ENCODE data around the gene ZNF219. TPM values are rescaled to one million over a fixed set of nuclear protein-coding genes. Genes with fewer than 3 reads are reported as not detected.

Gene ZNF219
- polyA plus RNA-seq, 10 donors, result 12.9 to 18.7 (median 16.2) TPM

- peak; percentile 65 to 87 (median 83) for DNase-seq
Observed at GRCh38 chr14:21087294-21088091, 11.0 kb downstream of the ZNF219 start.

GRCh38 chr14:21086908-21087293 lies 11.6 kb downstream of the ZNF219 start:
- no peak for DNase-seq

DNA sequence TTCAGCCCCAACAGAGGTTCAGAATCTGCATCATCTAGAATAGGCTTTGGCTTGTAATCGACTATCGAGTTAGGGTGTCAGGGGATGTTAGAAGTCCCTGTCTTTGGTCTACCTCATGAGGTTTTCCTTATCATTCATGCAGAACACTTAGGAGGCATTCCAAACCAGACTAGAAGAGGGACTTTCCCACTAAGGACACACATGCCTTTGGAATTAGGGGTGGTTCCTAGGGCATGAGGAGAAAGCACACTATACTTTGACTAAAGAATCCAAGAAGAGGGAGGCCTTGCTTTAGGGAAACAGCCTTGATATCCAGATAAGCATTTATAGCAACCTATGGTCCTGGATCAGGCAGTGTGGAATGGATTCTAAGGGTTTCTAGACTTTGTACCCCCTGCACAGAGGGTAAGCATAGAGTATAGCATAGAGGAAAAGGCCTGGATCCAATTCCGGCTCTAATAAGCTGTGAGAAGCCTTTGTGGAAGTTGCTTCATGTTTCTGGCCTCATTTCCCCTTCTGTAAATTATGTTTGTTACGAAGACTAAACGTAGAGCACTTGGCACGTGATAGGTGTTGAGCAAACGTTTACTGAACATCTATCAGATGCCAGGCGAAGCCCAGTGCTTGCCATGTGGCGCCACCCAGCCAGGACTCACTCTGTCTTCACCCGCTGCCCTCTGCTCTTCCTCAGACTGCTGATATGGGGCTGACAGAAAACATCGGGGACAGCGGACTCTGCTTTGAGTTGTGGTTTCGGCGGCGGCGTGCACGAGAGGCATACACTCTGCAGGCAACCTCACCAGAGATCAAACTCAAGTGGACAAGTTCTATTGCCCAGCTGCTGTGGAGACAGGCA lies 13.2 kb downstream of the ZNF219 start:
- no peak for DNase-seq

- no peak for DNase-seq
Observed at GRCh38 chr14:21084396-21084795, 14.1 kb downstream of the ZNF219 start.

DNA sequence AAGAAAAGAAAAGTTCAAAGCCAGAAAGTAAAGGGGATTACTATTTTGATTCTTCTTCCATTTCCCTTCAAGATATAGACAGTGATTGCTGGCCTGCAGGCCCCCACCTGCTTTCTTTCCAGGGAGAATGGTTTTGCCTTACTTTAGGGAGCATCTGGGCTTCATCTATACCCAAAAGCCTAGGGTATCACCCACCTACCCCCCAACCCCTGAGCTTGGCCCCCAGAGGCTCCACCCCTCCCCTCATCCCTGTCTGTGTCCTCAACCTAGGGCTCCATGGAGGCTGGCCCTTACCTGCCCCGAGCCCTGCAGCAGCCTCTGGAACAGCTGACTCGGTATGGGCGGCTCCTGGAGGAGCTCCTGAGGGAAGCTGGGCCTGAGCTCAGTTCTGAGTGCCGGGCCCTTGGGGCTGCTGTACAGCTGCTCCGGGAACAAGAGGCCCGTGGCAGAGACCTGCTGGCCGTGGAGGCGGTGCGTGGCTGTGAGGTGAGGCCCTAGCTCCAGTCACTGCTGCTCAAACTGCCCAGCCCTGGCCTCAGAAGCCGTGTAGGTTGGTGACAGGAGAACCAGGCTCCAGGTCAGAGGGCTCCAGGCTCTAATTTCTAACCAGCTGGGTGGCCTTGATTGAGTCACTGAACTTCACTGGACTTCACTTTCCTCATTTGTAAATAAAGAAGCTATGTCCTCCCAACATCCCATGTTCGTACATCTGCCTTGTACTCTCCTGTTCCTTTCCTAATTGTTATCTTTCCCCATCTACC lies 14.7 kb downstream of the ZNF219 start:
- no peak for DNase-seq

GRCh38 chr14:21081521-21082142 lies 16.8 kb downstream of the ZNF219 start:
- no peak for DNase-seq

DNA sequence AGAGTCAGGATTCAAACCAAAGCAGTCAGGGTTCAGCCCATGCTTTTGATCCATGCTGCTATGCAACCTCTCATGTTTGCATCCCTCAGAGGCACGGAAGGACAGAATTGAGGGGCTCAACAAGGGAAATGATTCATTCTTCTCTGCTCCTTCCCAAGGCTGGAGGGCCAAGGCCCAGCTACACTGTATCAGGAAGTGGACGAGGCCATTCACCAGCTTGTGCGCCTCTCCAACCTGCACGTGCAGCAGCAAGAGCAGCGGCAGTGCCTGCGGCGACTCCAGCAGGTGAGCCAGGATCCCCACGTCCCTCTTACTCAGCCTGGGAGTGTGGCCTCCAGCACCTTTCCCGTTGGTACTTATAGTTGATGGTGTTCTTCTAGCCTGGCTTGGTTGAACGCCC lies 19.7 kb downstream of the ZNF219 start:
- DNase-seq, result no peak

GRCh38 chr14:21078287-21078686 lies 20.2 kb downstream of the ZNF219 start:
- DNase-seq, result no peak

- no peak for DNase-seq
Observed at GRCh38 chr14:21077672-21078071, 20.8 kb downstream of the ZNF219 start.

DNA sequence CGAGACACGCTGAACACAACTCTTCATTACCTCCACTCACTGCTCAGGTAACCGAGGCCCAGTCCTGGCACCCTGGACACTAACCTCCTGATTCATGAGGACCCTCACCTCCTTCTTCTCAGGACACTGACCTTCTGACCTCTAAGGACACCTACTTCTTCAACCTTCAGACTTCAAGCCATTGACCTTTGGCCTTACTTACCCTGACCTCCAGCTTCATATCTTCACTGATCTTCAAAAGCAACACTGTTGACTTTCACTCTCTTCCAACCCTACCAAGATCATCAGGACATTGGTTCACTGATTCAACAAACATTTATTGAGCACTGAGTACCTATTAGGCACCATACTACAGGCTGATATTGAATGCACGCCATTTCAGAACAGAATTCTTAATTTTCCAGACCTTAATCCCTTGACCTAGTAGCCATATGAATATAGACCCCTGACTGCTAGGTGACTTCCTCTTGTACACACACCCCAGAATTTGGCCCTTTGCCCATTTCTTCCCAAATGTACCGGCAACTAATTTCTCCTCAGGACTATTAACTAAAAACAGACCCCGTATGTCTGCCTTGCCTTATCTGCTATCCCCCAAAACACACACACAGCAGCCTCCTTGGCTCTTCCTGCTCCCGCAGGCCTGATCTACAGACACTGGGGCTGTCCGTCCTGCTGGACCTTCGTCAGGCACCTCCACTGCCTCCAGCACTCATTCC lies 22.6 kb downstream of the ZNF219 start:
- no peak for DNase-seq

DNA sequence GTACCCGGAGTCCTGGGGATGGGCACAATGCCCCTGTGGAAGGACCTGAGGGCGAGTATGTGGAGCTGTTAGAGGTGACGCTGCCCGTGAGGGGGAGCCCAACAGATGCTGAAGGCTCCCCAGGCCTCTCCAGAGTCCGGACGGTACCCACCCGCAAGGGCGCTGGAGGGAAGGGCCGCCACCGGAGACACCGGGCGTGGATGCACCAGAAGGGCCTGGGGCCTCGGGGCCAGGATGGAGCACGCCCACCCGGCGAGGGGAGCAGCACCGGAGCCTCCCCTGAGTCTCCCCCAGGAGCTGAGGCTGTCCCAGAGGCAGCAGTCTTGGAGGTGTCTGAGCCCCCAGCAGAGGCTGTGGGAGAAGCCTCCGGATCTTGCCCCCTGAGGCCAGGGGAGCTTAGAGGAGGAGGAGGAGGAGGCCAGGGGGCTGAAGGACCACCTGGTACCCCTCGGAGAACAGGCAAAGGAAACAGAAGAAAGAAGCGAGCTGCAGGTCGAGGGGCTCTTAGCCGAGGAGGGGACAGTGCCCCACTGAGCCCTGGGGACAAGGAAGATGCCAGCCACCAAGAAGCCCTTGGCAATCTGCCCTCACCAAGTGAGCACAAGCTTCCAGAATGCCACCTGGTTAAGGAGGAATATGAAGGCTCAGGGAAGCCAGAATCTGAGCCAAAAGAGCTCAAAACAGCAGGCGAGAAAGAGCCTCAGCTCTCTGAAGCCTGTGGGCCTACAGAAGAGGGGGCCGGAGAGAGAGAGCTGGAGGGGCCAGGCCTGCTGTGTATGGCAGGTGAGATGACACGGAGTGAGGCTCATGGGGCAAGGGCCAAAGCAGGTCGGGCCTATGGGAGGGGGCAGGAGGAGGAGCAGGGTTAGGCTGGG lies 23.8 kb downstream of the ZNF219 start:
- no peak for DNase-seq

DNA sequence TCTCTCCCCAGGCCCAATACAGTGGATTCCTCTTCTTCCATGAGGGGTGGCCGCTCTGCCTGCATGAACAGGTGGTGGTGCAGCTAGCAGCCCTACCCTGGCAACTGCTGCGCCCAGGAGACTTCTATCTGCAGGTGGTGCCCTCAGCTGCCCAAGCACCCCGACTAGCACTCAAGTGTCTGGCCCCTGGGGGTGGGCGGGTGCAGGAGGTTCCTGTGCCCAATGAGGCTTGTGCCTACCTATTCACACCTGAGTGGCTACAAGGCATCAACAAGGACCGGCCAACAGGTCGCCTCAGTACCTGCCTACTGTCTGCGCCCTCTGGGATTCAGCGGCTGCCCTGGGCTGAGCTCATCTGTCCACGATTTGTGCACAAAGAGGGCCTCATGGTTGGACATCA lies 24.5 kb downstream of the ZNF219 start:
- DNase-seq, result no peak

GRCh38 chr14:21072781-21073339 lies 25.6 kb downstream of the ZNF219 start:
- no peak for DNase-seq

- peak; percentile 64 to 82 (median 65) for DNase-seq
Observed at GRCh38 chr14:21072031-21072473, 26.4 kb downstream of the ZNF219 start.

GRCh38 chr14:21071225-21072030 lies 27.0 kb downstream of the ZNF219 start:
- peak; percentile 94 to 97 (median 95) for DNase-seq

- DNase-seq, result peak; percentile 40 to 88 (median 64)
Observed at GRCh38 chr14:21070610-21071224, 27.7 kb downstream of the ZNF219 start.

- peak; percentile 68 to 89 (median 78) for DNase-seq
Observed at GRCh38 chr14:21070083-21070609, 28.3 kb downstream of the ZNF219 start, which contains the start of gene ARHGEF40. Gene ARHGEF40 (plus strand): TSS chr14:21070304. CDS start chr14:21070397, 93 bp downstream.

All from muscle of back (tissue), 11 donors.